GM18505 (cell line): Measurements from ENCODE around the gene MYL9.

Experiments used
- ATAC-seq: cut with Tn5 transposase; IDR thresholded peaks from one replicate; pipeline ENCODE4 v1.9.1; 2021; ENCODE audit not compliant: unreplicated experiment
- POLR2A ChIP-seq: IDR thresholded peaks from 4 replicates; pipeline ENCODE4 v1.6.1; 2011; ENCODE audit warnings: borderline replicate concordance; ENCODE audit not compliant: insufficient read depth, insufficient read length; ENCODE audit errors: extremely low read depth

Gene MYL9

GRCh38 chr20:36532822-36533221 lies 8.5 kb upstream of the MYL9 start:
- no peak for ATAC-seq
- no peak for TF ChIP-seq POLR2A

DNA sequence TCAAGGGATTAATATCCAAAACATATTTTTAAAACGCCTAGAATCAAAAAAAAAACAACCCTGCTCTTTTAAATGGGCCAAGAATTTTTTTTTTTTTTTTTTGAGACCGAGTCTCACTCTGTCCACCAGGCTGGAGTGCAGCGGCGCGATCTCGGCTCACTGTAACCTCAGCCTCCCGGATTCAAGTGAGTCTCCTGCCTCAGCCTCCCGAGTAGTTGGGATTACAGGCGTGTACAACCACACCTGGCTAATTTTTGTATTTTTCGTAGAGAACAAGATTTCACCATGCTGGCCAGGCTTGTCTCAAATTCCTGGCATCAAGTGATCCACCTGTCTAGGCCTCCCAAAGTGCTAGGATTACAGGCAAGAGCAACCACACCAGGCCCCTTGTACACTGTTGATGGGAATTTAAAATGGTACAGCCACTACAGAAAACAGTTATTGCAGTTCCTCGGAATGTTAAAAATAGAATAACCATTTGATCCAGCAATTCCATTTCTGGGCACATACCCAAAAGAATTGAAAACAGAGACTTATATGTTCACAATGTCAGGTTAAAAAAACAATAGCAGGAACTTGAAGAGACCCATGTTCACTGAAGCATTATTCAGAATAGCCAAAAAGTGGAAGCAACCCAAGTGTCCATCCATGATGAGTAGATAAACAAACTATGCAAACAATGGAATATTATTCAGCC lies 3.1 kb upstream of the MYL9 start:
- ATAC-seq, result no peak
- no peak for TF ChIP-seq POLR2A

GRCh38 chr20:36540551-36541211 lies 638 bp upstream of the MYL9 start:
- TF ChIP-seq POLR2A, result no peak
- ATAC-seq, result no peak

DNA sequence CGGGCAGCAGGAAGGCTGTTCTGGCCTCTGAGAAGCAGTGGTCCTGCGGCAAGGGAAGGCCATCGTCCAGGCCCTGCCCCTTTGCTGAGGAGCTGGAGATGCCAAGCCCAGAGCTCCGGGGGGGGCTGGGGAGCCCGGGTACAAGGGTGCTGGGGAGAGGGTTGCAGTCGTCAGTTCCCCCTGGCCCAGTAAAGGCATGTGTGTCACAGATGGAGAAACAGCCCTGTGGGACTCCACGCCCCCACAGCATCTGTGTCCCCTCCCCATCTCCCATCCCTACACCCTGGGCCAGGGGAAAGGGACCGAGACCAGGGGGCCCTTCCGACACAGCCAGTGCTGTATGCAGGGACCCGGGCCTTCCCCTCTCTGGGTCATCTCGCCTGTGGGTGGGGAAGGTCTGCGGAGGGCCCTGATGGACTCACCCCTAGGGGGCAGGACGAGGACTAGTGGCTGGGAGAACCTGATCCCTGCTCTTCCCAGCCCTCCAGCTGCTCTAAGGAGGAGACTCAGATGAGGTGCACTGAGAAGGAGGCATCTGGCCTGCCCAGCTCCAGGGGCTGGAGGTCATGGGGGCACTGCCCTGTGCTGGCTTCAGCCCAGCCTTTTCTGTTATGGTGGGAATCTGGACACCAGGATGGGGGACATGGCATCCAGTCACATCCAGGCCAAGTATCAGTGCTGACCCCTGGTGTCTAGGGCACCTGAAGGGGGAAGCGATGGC lies 609 bp downstream of the MYL9 start:
- TF ChIP-seq POLR2A, result no peak

DNA sequence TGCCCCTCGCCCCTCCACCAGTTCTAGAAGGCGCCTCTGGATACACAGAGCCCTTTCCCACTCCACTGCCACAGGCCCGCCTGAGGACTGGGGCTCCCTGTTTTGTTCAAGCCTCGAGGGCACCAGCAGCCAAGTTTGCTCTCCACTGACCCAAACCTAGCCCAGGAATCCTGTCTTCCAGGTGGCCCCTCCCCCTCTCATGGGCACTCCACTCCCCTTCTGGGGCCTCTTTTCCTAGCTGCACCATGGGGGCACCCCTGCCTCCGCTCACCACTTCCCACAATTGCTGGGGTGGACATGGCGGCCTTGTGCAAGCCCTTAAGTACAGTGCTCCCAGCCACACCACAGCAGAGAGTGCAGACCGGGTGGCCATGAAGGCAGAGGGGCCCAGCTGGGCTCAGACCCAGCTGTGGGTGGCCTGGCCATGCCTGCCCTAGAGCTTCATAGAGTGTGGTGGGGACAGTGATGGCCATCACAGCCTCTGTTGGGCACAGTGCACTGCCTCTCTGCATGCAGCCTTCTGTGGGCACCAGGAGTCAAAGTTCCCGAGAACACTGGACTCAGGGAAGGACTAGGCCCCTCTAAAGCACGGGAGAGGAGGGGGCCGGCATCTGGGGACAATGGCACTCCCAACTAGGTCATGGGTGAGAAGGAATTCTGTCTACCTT lies 1.3 kb downstream of the MYL9 start:
- ATAC-seq, result no peak
- no peak for TF ChIP-seq POLR2A

More for the DNA sequence above, 609 bp downstream of the MYL9 start:
- no peak for ATAC-seq

DNA sequence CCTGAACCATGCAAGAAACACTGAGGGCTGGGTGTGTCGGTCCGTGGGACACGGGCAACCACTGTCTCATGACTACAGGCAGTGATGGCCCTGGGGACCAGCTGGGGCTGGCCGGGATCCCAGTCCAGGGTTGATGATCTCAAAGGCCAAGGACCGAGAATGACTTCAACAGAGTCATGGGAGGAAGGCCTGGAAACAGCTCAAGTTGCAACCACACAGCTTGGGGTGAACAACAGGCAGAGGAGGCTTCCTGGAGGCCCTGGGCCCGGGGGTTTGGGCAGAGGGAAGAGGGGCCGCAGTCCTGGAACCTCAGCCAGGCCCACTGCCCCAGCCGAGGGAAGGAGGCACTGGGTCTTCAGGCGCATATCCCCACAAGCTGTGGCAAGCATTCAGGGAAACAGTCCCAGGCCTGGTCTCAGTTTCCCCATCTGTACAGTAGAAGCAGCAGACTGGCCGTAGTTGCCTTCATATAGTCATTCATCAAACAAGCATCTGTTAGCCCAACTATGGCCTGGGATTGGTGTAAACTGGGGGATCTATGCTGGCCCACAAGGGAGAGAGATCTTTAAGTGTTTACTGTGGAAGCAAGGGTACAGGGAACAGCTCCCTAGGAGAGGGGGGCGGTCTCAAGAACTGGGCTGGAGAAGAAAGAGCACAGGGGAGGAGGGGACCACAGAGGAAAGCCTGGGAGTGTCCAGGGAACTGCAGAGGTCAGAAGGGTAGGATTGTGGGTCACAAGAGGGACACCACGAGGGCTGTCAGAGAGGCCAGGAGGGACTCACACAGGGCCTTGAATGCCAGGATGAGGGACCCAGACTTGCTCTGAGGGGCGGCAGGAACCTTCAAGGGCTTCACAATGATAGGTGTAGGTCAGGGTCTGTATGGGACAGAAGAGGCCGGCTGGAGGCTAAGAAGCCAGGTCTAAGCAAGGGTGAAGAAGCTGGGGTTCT lies 2.1 kb downstream of the MYL9 start:
- TF ChIP-seq POLR2A, result no peak
- no peak for ATAC-seq

DNA sequence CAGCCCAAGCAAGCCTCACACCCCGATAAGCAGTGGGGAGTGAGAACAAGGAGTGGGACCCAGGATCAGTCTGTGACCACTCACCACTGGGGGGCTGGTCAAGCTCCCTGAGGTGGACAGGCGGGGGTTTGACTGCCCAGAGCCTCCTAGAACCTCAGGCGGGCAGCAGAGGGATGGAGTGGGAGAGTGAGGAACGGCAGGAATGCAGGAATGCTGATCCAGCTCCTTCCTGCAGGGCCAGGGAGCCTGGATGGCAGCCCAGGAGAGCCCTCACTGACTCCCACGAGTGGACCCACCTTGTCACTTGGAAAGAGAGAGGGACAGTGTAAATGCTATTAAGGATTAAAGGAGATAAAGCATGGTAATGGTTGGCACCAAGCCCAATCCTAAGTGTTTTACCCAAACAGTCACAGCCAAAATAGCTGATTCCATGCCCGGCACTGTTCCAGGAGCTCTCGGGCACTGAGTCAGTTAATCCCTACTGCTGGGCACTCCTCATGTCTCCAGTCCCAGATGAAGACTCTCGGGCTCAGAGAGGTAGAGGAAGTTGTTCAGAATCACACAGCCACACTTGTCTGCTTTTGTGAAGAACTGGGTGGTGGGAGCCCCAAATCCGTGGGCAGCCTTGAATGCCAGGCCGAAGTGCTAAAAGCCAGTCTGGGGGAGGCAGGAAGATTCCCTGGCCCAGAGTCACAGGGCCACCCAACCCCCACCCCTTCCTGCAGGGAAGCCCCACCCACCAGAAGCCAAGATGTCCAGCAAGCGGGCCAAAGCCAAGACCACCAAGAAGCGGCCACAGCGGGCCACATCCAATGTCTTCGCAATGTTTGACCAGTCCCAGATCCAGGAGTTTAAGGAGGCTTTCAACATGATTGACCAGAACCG lies 3.1 kb downstream of the MYL9 start:
- no peak for TF ChIP-seq POLR2A
- ATAC-seq, result no peak

GRCh38 chr20:36546111-36546736 lies 4.9 kb downstream of the MYL9 start:
- no peak for TF ChIP-seq POLR2A
- no peak for ATAC-seq

DNA sequence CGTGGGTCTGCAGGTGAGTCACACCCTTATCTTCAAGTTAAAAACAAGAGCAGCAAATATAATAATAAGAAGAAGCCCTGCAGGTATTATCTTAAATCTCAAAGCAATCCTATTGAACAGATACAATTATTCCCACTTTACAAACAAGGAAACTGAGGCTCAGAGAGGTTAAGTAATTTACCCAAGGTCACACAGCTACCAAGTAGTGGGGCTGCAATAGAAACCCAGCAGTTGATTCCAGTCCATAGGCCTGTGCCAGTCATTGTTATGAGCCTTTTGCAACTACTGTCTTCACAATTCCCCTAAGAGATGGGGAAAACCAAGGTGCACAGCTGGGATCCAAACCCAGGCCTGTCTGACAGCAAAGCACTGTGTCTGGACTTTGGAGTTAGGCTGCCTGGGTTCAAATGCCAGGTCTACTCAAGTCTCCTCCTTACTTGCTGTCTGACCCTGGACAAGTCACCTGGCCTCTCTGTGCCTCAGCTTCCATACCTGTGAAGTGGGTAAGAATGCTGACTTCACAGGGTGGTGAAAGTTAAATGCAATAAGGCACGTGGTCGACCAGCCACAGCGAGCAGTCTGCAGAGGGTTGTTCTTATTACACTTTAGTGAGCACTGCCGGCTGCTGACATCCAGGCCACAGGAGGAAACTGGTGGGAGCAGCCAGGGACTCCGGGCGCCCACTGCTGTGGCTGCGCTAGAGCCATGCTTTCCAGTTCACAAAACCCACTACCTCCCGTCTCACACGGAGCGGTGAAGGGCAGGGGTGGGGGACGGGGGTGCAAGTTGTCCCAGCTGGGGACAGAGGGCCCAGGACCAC lies 6.1 kb downstream of the MYL9 start:
- no peak for TF ChIP-seq POLR2A
- no peak for ATAC-seq

DNA sequence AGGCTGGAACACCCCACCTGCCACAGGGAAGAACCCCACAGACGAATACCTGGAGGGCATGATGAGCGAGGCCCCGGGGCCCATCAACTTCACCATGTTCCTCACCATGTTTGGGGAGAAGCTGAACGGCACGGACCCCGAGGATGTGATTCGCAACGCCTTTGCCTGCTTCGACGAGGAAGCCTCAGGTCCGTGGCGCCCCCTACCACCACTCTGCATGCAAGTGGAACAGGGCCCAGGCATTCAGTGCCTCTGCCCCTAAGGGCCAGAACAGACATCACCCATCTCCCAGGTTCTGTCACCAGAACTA lies 6.6 kb downstream of the MYL9 start:
- ATAC-seq, result no peak
- TF ChIP-seq POLR2A, result no peak
